ENCODE results near the gene GRM8. TPM values are rescaled to one million over a fixed set of nuclear protein-coding genes. Genes with fewer than 3 reads are reported as not detected.
"Not testable (repeated sequence)": the region's sequence is repeated elsewhere in the genome, so short reads cannot be mapped to it uniquely, and the experiment has no call there.

The GRM8 gene
- total and polyA plus RNA-seq, 9 of the 15 experiments (the other 6 are each of a cell fraction or from before 2014, with no cell fraction given) = 0.13 TPM; not detected in 7

- no peaks in the 10 kb centered on the region for H3K4me1 ChIP-seq (replicated peaks in 1 of 2; ENCODE audit: control insufficient read depth in 2 of 2, insufficient read depth in 2 of 2, low read length in 2 of 2)
- BruUV-seq (replicated peaks) = no TSS peak
- H4K20me1 ChIP-seq (replicated peaks; ENCODE audit: control insufficient read depth, insufficient read depth, low read length) = no peaks in the 10 kb centered on the region
- no peak overlapping the region for H3K4me3 ChIP-seq
- no peak overlapping the region for H3K4me2 ChIP-seq (ENCODE audit: insufficient read depth, low read length)
- H3K79me2 ChIP-seq (ENCODE audit: control insufficient read depth, insufficient read depth, low read length) = no peaks in the 10 kb centered on the region
- in situ Hi-C loops (cut with MboI) = no loop called here
- ChIA-PET POLR2A (no interaction called here), CTCF (ENCODE audit: low intra/inter-chr PET ratio) (no interaction called here)
- DNase-seq (ENCODE audit: extremely low read depth in 1 of 4, low spot score in 3 of 4) (no peak), FAIRE-seq (no peak), ATAC-seq (no peak)
- TF ChIP-seq TFAM (CRISPR knock-in tag; conservative IDR thresholded peaks at IDR 0.05) = no peak
- no peak for TF ChIP-seq ZNF699 (CRISPR knock-in tag; IDR thresholded peaks at IDR 0.05; ENCODE audit: insufficient replicate concordance)
- no peak for TF ChIP-seq CSDE1 (IDR thresholded peaks at IDR 0.05)
- TF ChIP-seq SNIP1 (IDR thresholded peaks at IDR 0.05; ENCODE audit: low read depth) = no peak
- no peak for TF ChIP-seq RREB1 (CRISPR knock-in tag; IDR thresholded peaks at IDR 0.05)
- no peak for TF ChIP-seq PHB (CRISPR knock-in tag; IDR thresholded peaks at IDR 0.05)
- H3K27ac ChIP-seq (ENCODE audit: extremely low read depth, low read depth, low read length) = no peak overlapping the region
- no peaks in the 10 kb centered on the region for H3K27me3 ChIP-seq (ENCODE audit: control insufficient read depth in 2 of 2, insufficient read depth in 2 of 2, low read length in 2 of 2)
- no peaks in the 10 kb centered on the region for H3K9me3 ChIP-seq (replicated peaks; ENCODE audit: control insufficient read depth, insufficient read depth, low read depth, low read length)
- intact Hi-C loops (cut with micrococcal nuclease) = no loop called here
- no peaks in the 10 kb centered on the region for H3K9me1 ChIP-seq (ENCODE audit: control insufficient read depth, insufficient read depth, low read length)
- H3K36me3 ChIP-seq (ENCODE audit: control insufficient read depth, insufficient read depth, low read length) = no peaks in the 10 kb centered on the region
- H2AFZ ChIP-seq (ENCODE audit: low read depth, low read length) = no peak overlapping the region
- WGBS (ENCODE audit: insufficient coverage, low coverage, missing lambda C conversion rate) = 0% methylated on average over 2 of the region's 2 CpGs
- no peak overlapping the region for H3K9ac ChIP-seq (ENCODE audit: insufficient read depth in 1 of 2, low read depth in 2 of 2, low read length in 2 of 2)
Measured at GRCh38 chr7:126924477-126924876, 328.3 kb downstream of the GRM8 start.

- BruUV-seq (replicated peaks); intact Hi-C loops (cut with micrococcal nuclease); FAIRE-seq; H3K79me2 ChIP-seq (ENCODE audit: control insufficient read depth, insufficient read depth, low read length); in situ Hi-C loops (cut with MboI); POLR2A ChIA-PET; H3K9me3 ChIP-seq (replicated peaks; ENCODE audit: control insufficient read depth, insufficient read depth, low read depth, low read length); H3K9ac ChIP-seq (ENCODE audit: insufficient read depth in 1 of 2, low read depth in 2 of 2, low read length in 2 of 2); ATAC-seq; H3K4me2 ChIP-seq (ENCODE audit: insufficient read depth, low read length); DNase-seq (ENCODE audit: extremely low read depth in 1 of 4, low spot score in 3 of 4); H3K36me3 ChIP-seq (ENCODE audit: control insufficient read depth, insufficient read depth, low read length); H3K27me3 ChIP-seq (ENCODE audit: control insufficient read depth in 2 of 2, insufficient read depth in 2 of 2, low read length in 2 of 2); H3K4me3 ChIP-seq; H2AFZ ChIP-seq (ENCODE audit: low read depth, low read length); H4K20me1 ChIP-seq (replicated peaks; ENCODE audit: control insufficient read depth, insufficient read depth, low read length); CTCF ChIA-PET (ENCODE audit: low intra/inter-chr PET ratio); H3K4me1 ChIP-seq (replicated peaks in 1 of 2; ENCODE audit: control insufficient read depth in 2 of 2, insufficient read depth in 2 of 2, low read length in 2 of 2); H3K27ac ChIP-seq (ENCODE audit: extremely low read depth, low read depth, low read length); H3K9me1 ChIP-seq (ENCODE audit: control insufficient read depth, insufficient read depth, low read length): not testable (repeated sequence)
- 3% methylated on average over 4 of the region's 4 CpGs for WGBS (ENCODE audit: insufficient coverage, low coverage, missing lambda C conversion rate)
Measured at GRCh38 chr7:126911627-126912026, 341.1 kb downstream of the GRM8 start.

Measured in K562 (cell line).